ENCODE measurements around the gene SHISA6.

Gene SHISA6

GRCh38 chr17:11598274-11599221 is 357.5 kb downstream of the SHISA6 start, which contains the start of gene DNAH9:
Gene DNAH9, plus strand, starts transcription at chr17:11598470. Its CDS starts 29 bp downstream, at chr17:11598499.
- H3K4me3 ChIP-seq (ENCODE audit: low read depth, low read length) = peak within 1 kb of the TSS; percentile 8
- no peak for TF ChIP-seq CTCF (conservative IDR thresholded peaks at IDR 0.05; ENCODE audit: low read depth, low read length)
- peak; percentile 22 for DNase-seq (ENCODE audit: low read depth)

- H3K4me3 ChIP-seq (ENCODE audit: low read depth, low read length) = no peak overlapping the region
- TF ChIP-seq CTCF (conservative IDR thresholded peaks at IDR 0.05; ENCODE audit: low read depth, low read length) = no peak
- no peak for DNase-seq (ENCODE audit: low read depth)
Observed at GRCh38 chr17:11601661-11602060, 360.6 kb downstream of the SHISA6 start.

- H3K4me3 ChIP-seq (ENCODE audit: low read depth, low read length) = no peak overlapping the region
- peak; percentile 1 for DNase-seq (ENCODE audit: low read depth)
- no peak for TF ChIP-seq CTCF (conservative IDR thresholded peaks at IDR 0.05; ENCODE audit: low read depth, low read length)
Observed at GRCh38 chr17:11608396-11608795, 367.4 kb downstream of the SHISA6 start.

GRCh38 chr17:11610999-11611566 is 370.1 kb downstream of the SHISA6 start:
- no peak for TF ChIP-seq CTCF (conservative IDR thresholded peaks at IDR 0.05; ENCODE audit: low read depth, low read length)
- no peak for DNase-seq (ENCODE audit: low read depth)
- H3K4me3 ChIP-seq (ENCODE audit: low read depth, low read length) = no peak overlapping the region

GRCh38 chr17:11612956-11613355 is 371.9 kb downstream of the SHISA6 start:
- DNase-seq (ENCODE audit: low read depth) = no peak
- H3K4me3 ChIP-seq (ENCODE audit: low read depth, low read length) = no peak overlapping the region
- TF ChIP-seq CTCF (conservative IDR thresholded peaks at IDR 0.05; ENCODE audit: low read depth, low read length) = no peak
